IPS-18a (cell line): ENCODE data around the gene AK8.
"Not testable (repeated sequence)": the region's sequence is repeated elsewhere in the genome, so short reads cannot be mapped to it uniquely, and the experiment has no call there.

Source experiments
- H3K27ac ChIP-seq: one replicate; pipeline ENCODE4 v1.5.1; 2013; ENCODE audit warnings: low read length
- H3K27me3 ChIP-seq: one replicate; pipeline ENCODE4 v1.6.1; 2013; ENCODE audit warnings: mild to moderate bottlenecking, low read length; ENCODE audit not compliant: control insufficient read depth, insufficient read depth
- H3K36me3 ChIP-seq: one replicate; pipeline ENCODE4 v1.6.1; 2013; ENCODE audit warnings: low read depth, low read length; ENCODE audit not compliant: control insufficient read depth
- H3K4me1 ChIP-seq: one replicate; pipeline ENCODE4 v1.6.1; 2013; ENCODE audit warnings: low read depth, low read length; ENCODE audit not compliant: control insufficient read depth
- H3K4me3 ChIP-seq: one replicate; pipeline ENCODE4 v1.5.1; 2013; ENCODE audit warnings: low read length
- H3K9ac ChIP-seq: one replicate; pipeline ENCODE4 v1.6.1; 2013; ENCODE audit warnings: mild to moderate bottlenecking, low read length, moderate library complexity
- H3K9me3 ChIP-seq: one replicate; pipeline ENCODE4 v1.6.1; 2013; ENCODE audit warnings: low read depth, low read length; ENCODE audit not compliant: control insufficient read depth

AK8 gene

GRCh38 chr9:132787748-132788159, 90.3 kb downstream of the AK8 start:
- H3K9ac ChIP-seq: no peak overlapping the region

GRCh38 chr9:132784286-132784830, 93.7 kb downstream of the AK8 start:
- no peaks in the 10 kb centered on the region for H3K27me3 ChIP-seq
- H3K9me3 ChIP-seq: no peaks in the 10 kb centered on the region
- no peak overlapping the region for H3K9ac ChIP-seq
- H3K36me3 ChIP-seq: no peaks in the 10 kb centered on the region
- no peak overlapping the region for H3K4me3 ChIP-seq
- no peak overlapping the region for H3K27ac ChIP-seq
- no peaks in the 10 kb centered on the region for H3K4me1 ChIP-seq

More at GRCh38 chr9:132787748-132788159, 90.3 kb downstream of the AK8 start:
- H3K36me3 ChIP-seq: no peaks in the 10 kb centered on the region
- H3K4me1 ChIP-seq: no peaks in the 10 kb centered on the region
- H3K27me3 ChIP-seq: peaks cover 13% of the 10 kb centered on the region
- no peak overlapping the region for H3K4me3 ChIP-seq
- H3K9me3 ChIP-seq: no peaks in the 10 kb centered on the region
- H3K27ac ChIP-seq: no peak overlapping the region

- no peak overlapping the region for H3K4me3 ChIP-seq
- no peak overlapping the region for H3K27ac ChIP-seq
- no peaks in the 10 kb centered on the region for H3K36me3 ChIP-seq
- H3K4me1 ChIP-seq: no peaks in the 10 kb centered on the region
- H3K27me3 ChIP-seq: no peaks in the 10 kb centered on the region
- no peak overlapping the region for H3K9ac ChIP-seq
- no peaks in the 10 kb centered on the region for H3K9me3 ChIP-seq
Observed at GRCh38 chr9:132783006-132783405, 95.1 kb downstream of the AK8 start.

- Histone ChIP-seq H3K9ac (no peak overlapping the region), H3K9me3 (no peaks in the 10 kb centered on the region), H3K27me3 (no peaks in the 10 kb centered on the region), H3K4me1 (no peaks in the 10 kb centered on the region), H3K36me3 (no peaks in the 10 kb centered on the region), H3K27ac (no peak overlapping the region), H3K4me3 (no peak overlapping the region)
Observed at GRCh38 chr9:132782037-132782436, 96.0 kb downstream of the AK8 start.

- no peak overlapping the region for H3K27ac ChIP-seq
- no peaks in the 10 kb centered on the region for H3K4me1 ChIP-seq
- H3K4me3 ChIP-seq: no peak overlapping the region
- no peaks in the 10 kb centered on the region for H3K36me3 ChIP-seq
- H3K27me3 ChIP-seq: no peaks in the 10 kb centered on the region
- no peaks in the 10 kb centered on the region for H3K9me3 ChIP-seq
- H3K9ac ChIP-seq: no peak overlapping the region
Observed at GRCh38 chr9:132780230-132781007, 97.7 kb downstream of the AK8 start.

GRCh38 chr9:132776891-132777290, 101.2 kb downstream of the AK8 start:
- Histone ChIP-seq H3K9me3 (no peaks in the 10 kb centered on the region), H3K9ac (no peak overlapping the region), H3K4me3 (no peak overlapping the region), H3K27ac (no peak overlapping the region), H3K4me1 (no peaks in the 10 kb centered on the region), H3K27me3 (no peaks in the 10 kb centered on the region), H3K36me3 (no peaks in the 10 kb centered on the region)

- Histone ChIP-seq H3K4me3 (no peak overlapping the region), H3K4me1 (no peaks in the 10 kb centered on the region), H3K36me3 (no peaks in the 10 kb centered on the region), H3K9ac (no peak overlapping the region), H3K9me3 (no peaks in the 10 kb centered on the region), H3K27me3 (peaks cover 2% of the 10 kb centered on the region), H3K27ac (no peak overlapping the region)
Observed at GRCh38 chr9:132776268-132776667, 101.8 kb downstream of the AK8 start.

- H3K27me3 ChIP-seq: peaks cover 8% of the 10 kb centered on the region
- no peak overlapping the region for H3K4me3 ChIP-seq
- H3K9me3 ChIP-seq: no peaks in the 10 kb centered on the region
- peaks cover 3% of the 10 kb centered on the region for H3K4me1 ChIP-seq
- no peak overlapping the region for H3K9ac ChIP-seq
- no peak overlapping the region for H3K27ac ChIP-seq
- H3K36me3 ChIP-seq: no peaks in the 10 kb centered on the region
Observed at GRCh38 chr9:132775720-132776119, 102.4 kb downstream of the AK8 start.

- Histone ChIP-seq H3K36me3 (no peaks in the 10 kb centered on the region), H3K9ac (no peak overlapping the region), H3K27me3 (peaks cover 8% of the 10 kb centered on the region), H3K4me3 (no peak overlapping the region), H3K4me1 (peaks cover 3% of the 10 kb centered on the region), H3K27ac (no peak overlapping the region), H3K9me3 (no peaks in the 10 kb centered on the region)
Observed at GRCh38 chr9:132774886-132775285, 103.2 kb downstream of the AK8 start.

GRCh38 chr9:132773764-132774339, 104.2 kb downstream of the AK8 start:
- H3K9me3 ChIP-seq: no peaks in the 10 kb centered on the region

GRCh38 chr9:132773093-132773492, 105.0 kb downstream of the AK8 start:
- Histone ChIP-seq H3K4me1 (peaks cover 3% of the 10 kb centered on the region), H3K9ac (no peak overlapping the region), H3K27me3 (peaks cover 20% of the 10 kb centered on the region), H3K9me3 (no peaks in the 10 kb centered on the region), H3K36me3 (no peaks in the 10 kb centered on the region), H3K4me3 (no peak overlapping the region), H3K27ac (no peak overlapping the region)

More at GRCh38 chr9:132773764-132774339, 104.2 kb downstream of the AK8 start:
- no peak overlapping the region for H3K4me3 ChIP-seq
- H3K27me3 ChIP-seq: peaks cover 17% of the 10 kb centered on the region
- no peak overlapping the region for H3K9ac ChIP-seq
- H3K4me1 ChIP-seq: peaks cover 3% of the 10 kb centered on the region
- H3K27ac ChIP-seq: no peak overlapping the region
- no peaks in the 10 kb centered on the region for H3K36me3 ChIP-seq

GRCh38 chr9:132771752-132772151, 106.3 kb downstream of the AK8 start:
- H3K4me3 ChIP-seq, H3K27ac ChIP-seq, H3K9ac ChIP-seq, H3K36me3 ChIP-seq, H3K9me3 ChIP-seq, H3K4me1 ChIP-seq: not testable (repeated sequence)
- H3K27me3 ChIP-seq: peaks cover 20% of the 10 kb centered on the region
